Measurements from ENCODE around the gene ACAT1. TPM values are rescaled to one million over a fixed set of nuclear protein-coding genes. Genes with fewer than 3 reads are reported as not detected.
"Not testable (repeated sequence)": the region's sequence is repeated elsewhere in the genome, so short reads cannot be mapped to it uniquely, and the experiment has no call there.

The ACAT1 gene
- total RNA-seq, 1 donor from 2014 or later = 48.1 TPM

- no peak overlapping the region for H3K27ac ChIP-seq (ENCODE audit: low read depth, low read length)
- H3K79me2 ChIP-seq (ENCODE audit: insufficient read depth, low read length) = peaks cover 30% of the 10 kb centered on the region
- no peaks in the 10 kb centered on the region for H3K9me3 ChIP-seq (ENCODE audit: insufficient read depth, low read depth, low read length)
- no peaks in the 10 kb centered on the region for H3K9me3 Mint-ChIP-seq (ENCODE audit: unreplicated experiment)
- no peak overlapping the region for H3K4me2 ChIP-seq (ENCODE audit: low read length)
- no peak for DNase-seq (ENCODE audit: low read depth)
- H3K27me3 Mint-ChIP-seq (ENCODE audit: low read depth, unreplicated experiment) = no peaks in the 10 kb centered on the region
- H3K4me1 Mint-ChIP-seq (ENCODE audit: low read depth, unreplicated experiment) = no peaks in the 10 kb centered on the region
- H2AFZ ChIP-seq (ENCODE audit: low read depth, low read length) = no peak overlapping the region
- H3K27me3 ChIP-seq (ENCODE audit: insufficient read depth, low read length) = no peaks in the 10 kb centered on the region
- H3K4me3 Mint-ChIP-seq (ENCODE audit: unreplicated experiment) = no peak overlapping the region
- TF ChIP-seq EZH2 (IDR thresholded peaks at IDR 0.05; ENCODE audit: insufficient read depth, low read length) = no peak
- no peak overlapping the region for H3K27ac Mint-ChIP-seq (ENCODE audit: unreplicated experiment)
- no peak overlapping the region for H3K4me3 ChIP-seq (ENCODE audit: insufficient read depth, low read depth, low read length)
- no peak for FAIRE-seq
- H4K20me1 ChIP-seq (ENCODE audit: insufficient read depth, low read length) = no peaks in the 10 kb centered on the region
- no peaks in the 10 kb centered on the region for H3K4me1 ChIP-seq (ENCODE audit: insufficient read depth, low read length)
- H3K36me3 Mint-ChIP-seq (ENCODE audit: low read depth, unreplicated experiment) = peaks cover 11% of the 10 kb centered on the region
- H3K9ac ChIP-seq (ENCODE audit: low read length) = no peak overlapping the region
- peaks cover 5% of the 10 kb centered on the region for H3K36me3 ChIP-seq (ENCODE audit: insufficient read depth, low read length)
These were observed 10.6 kb downstream of the ACAT1 start for GRCh38 chr11:108131993-108132392.

- H3K4me1 ChIP-seq (ENCODE audit: insufficient read depth, low read length); FAIRE-seq; H2AFZ ChIP-seq (ENCODE audit: low read depth, low read length); H3K9me3 ChIP-seq (ENCODE audit: insufficient read depth, low read depth, low read length); H3K36me3 ChIP-seq (ENCODE audit: insufficient read depth, low read length); H3K4me1 Mint-ChIP-seq (ENCODE audit: low read depth, unreplicated experiment); H3K4me3 ChIP-seq (ENCODE audit: insufficient read depth, low read depth, low read length); H3K27ac ChIP-seq (ENCODE audit: low read depth, low read length); H3K27ac Mint-ChIP-seq (ENCODE audit: unreplicated experiment); H3K27me3 Mint-ChIP-seq (ENCODE audit: low read depth, unreplicated experiment); H3K4me2 ChIP-seq (ENCODE audit: low read length); H4K20me1 ChIP-seq (ENCODE audit: insufficient read depth, low read length); DNase-seq (ENCODE audit: low read depth); H3K27me3 ChIP-seq (ENCODE audit: insufficient read depth, low read length); H3K9me3 Mint-ChIP-seq (ENCODE audit: unreplicated experiment); H3K4me3 Mint-ChIP-seq (ENCODE audit: unreplicated experiment); H3K9ac ChIP-seq (ENCODE audit: low read length): not testable (repeated sequence)
- peaks cover 11% of the 10 kb centered on the region for H3K36me3 Mint-ChIP-seq (ENCODE audit: low read depth, unreplicated experiment)
- H3K79me2 ChIP-seq (ENCODE audit: insufficient read depth, low read length) = peaks cover 23% of the 10 kb centered on the region
These were observed 11.7 kb downstream of the ACAT1 start for GRCh38 chr11:108132993-108133538.

GRCh38 chr11:108135845-108136544 lies 14.6 kb downstream of the ACAT1 start:
- no peaks in the 10 kb centered on the region for H3K9me3 ChIP-seq (ENCODE audit: insufficient read depth, low read depth, low read length)
- FAIRE-seq (no peak), DNase-seq (ENCODE audit: low read depth) (peak; percentile 23)
- TF ChIP-seq CTCF (IDR thresholded peaks at IDR 0.05; ENCODE audit: insufficient read depth, low read depth, low read length) = peak; percentile 6
- TF ChIP-seq EZH2 (IDR thresholded peaks at IDR 0.05; ENCODE audit: insufficient read depth, low read length) = no peak
- peaks cover 20% of the 10 kb centered on the region for H3K36me3 ChIP-seq (ENCODE audit: insufficient read depth, low read length)
- Mint-ChIP-seq H3K4me3 (ENCODE audit: unreplicated experiment) (no peak overlapping the region), H3K4me1 (ENCODE audit: low read depth, unreplicated experiment) (no peaks in the 10 kb centered on the region), H3K36me3 (ENCODE audit: low read depth, unreplicated experiment) (peaks cover 11% of the 10 kb centered on the region), H3K27me3 (ENCODE audit: low read depth, unreplicated experiment) (no peaks in the 10 kb centered on the region), H3K27ac (ENCODE audit: unreplicated experiment) (no peak overlapping the region), H3K9me3 (ENCODE audit: unreplicated experiment) (no peaks in the 10 kb centered on the region)
- H3K79me2 ChIP-seq (ENCODE audit: insufficient read depth, low read length) = peaks cover under 1% of the 10 kb centered on the region
- H3K4me2 ChIP-seq (ENCODE audit: low read length) = no peak overlapping the region
- no peaks in the 10 kb centered on the region for H3K4me1 ChIP-seq (ENCODE audit: insufficient read depth, low read length)
- H2AFZ ChIP-seq (ENCODE audit: low read depth, low read length) = no peak overlapping the region
- no peak overlapping the region for H3K9ac ChIP-seq (ENCODE audit: low read length)
- no peaks in the 10 kb centered on the region for H4K20me1 ChIP-seq (ENCODE audit: insufficient read depth, low read length)
- no peak overlapping the region for H3K4me3 ChIP-seq (ENCODE audit: insufficient read depth, low read depth, low read length)
- H3K27ac ChIP-seq (ENCODE audit: low read depth, low read length) = no peak overlapping the region
- no peaks in the 10 kb centered on the region for H3K27me3 ChIP-seq (ENCODE audit: insufficient read depth, low read length)
